Activated CD8-positive, alpha-beta memory T cell treated with anti-CD3 and anti-CD28 coated beads for 1 hour (primary cell): ENCODE results near the gene NRF1.
"Not testable (repeated sequence)": the region's sequence is repeated elsewhere in the genome, so short reads cannot be mapped to it uniquely, and the experiment has no call there.

Source experiments
- DNase-seq, 2 donors: peaks; one replicate each; pipeline ENCODE4 v3.0.0-alpha.2; 2020; ENCODE audit warnings: low read depth in 1 of 2; ENCODE audit errors: extremely low read depth in 1 of 2

The NRF1 gene

DNA sequence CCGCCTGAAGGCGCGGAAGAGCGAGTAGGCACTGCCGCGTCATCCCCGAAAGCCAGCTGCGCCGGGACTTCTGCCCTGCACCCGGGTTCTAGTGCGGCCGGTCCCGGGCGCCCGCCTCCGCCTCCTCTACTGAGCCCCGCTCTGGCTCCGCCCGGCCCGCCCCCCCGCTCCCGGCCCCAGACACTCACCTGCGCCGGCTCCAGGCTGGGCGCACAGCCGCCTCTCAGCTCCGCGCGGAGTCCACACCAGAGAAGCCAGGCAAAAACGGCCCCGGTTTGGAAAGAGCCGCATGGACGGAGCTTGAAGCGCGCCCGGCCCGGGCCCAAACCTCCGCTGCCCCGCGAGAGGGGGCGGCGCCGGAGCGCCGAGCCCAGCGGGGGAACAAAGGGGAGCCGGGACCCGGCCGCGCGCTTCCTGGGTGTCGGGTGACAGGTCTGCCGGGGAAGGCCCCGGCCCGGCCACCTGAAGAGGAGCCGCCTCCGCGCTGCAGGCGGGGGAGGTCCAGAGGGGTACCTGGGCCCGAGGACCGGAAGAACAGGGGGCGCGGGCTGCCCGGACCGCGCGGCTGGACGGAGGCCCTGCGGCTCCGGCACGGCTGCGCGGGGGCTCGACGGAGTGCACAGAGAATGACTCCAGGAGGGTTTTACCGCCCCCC is 168.2 kb downstream of the NRF1 start:
- DNase-seq: no peak

DNA sequence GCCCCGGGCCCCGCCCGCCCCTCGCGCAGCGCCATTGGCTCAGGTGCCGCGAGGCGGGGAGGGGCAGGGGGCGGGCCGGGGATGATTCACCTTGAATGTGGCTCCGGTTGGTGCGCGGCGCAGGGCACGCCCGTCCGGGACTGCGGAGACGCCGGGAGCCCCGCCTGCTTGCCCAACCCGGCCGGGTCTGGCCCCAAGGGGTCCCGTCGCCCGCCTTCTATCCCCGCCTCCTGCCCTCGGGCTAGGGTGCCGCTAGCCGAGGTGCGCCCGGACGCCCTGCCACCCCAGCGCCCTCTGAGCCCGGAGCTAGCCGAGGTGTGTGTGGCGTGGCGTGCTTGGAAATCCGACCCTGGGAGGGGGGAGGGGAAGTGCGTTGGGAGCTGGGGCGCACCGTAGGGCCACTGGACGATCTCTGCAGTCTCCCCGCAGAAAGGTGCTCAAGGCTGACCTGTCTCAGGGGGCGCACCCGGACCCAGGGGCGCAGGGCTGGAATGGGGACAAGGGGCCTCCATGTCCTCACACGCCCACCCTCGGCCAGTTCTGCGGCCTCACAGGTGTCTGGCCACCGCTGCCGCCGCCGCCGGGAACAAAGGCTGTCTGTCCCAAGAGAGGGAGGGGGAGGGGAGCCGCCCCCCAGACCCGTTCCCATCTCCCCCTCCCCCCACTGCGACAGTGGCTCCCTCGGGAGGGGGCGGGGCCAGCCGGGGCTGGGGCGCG is 168.9 kb downstream of the NRF1 start:
- DNase-seq: peak; percentile 34 to 62

DNA sequence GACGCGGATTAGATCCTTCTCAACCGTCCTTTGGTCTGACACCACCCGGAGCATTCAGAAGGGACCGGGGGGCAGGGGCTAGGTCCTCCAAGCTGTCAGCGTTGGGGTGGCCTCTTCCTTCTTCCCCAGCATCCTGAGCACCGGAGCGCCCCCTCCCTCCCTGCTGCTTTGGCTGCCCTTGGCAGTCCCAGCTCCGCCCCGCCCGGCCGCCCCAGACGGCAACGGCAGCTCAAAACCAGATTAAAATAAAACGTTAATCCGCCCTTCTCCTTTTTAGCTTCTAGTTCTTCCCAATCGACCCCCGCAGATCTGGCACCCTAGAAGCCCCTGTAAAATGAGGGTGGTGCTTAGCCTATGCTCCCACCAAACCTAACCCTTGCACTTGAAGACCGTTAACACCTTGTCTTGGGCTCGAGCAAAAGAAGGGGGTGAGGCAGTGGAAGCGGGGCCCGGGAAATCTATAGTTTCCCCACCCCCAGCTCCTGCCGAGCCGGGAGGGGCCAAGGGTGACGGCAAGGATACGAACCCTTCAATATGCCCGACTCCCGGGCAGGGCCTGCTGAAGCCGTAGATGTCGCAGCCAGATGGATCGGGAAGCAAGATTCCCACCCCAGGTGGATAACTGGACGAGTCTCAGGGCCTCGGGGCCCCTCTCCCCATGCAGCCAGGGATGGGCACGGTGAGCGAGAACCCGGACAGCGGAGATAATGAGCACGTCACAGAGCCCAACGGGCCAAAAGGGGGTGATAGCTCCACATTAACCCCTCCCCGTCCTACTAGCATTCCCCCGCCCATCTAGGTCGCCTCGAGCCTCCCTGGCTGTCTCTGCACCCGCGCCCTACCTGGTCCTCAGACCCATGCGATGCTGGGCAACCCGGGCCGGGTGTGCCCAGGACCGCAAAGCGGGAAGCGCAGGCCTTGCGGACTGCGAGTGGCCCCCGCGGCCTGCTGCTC is 169.7 kb downstream of the NRF1 start:
- no peak for DNase-seq

DNA sequence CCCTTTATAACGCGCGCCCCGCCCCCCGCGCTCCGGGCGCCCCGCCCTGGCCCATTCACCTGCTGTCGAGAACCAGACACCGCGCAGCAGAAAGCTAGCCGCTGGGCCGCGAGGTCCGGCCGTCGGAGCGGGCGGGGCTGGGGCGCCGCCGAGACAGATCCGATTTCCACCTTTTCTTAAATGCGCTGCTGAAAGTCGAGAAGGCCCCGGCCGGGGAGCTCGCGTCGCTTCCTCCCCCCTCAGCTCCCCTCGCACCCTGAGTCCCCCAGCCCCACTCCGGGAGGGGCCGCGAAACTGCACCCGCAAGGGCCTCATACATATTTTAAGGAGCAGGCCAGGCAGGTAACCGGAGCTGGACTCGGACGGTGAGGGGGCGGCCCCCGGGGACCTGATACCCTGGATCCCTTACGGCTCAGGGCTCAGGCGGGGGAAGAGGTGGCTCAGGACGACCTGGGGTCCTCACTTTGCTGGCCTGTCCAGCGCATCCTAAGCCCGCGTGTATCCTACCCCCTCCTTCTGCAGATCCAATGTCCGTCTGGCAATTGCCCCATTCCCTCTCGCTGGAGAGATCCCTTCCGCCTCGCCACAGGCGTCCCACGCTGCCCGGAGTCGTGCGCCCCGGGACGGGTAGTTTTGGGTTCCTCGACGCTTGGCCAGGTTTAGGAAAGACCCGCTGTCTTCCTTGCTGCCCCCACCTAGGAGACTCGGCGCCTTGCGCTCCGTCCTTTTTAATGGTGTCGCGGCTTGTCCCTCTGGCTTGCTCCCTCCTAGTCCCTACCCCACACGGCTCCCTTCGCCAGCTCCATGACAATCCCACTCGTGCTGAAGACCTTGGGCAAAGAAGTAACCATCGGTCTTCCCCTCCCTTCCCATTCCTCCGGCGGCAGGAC is 170.7 kb downstream of the NRF1 start:
- DNase-seq: no peak

DNA sequence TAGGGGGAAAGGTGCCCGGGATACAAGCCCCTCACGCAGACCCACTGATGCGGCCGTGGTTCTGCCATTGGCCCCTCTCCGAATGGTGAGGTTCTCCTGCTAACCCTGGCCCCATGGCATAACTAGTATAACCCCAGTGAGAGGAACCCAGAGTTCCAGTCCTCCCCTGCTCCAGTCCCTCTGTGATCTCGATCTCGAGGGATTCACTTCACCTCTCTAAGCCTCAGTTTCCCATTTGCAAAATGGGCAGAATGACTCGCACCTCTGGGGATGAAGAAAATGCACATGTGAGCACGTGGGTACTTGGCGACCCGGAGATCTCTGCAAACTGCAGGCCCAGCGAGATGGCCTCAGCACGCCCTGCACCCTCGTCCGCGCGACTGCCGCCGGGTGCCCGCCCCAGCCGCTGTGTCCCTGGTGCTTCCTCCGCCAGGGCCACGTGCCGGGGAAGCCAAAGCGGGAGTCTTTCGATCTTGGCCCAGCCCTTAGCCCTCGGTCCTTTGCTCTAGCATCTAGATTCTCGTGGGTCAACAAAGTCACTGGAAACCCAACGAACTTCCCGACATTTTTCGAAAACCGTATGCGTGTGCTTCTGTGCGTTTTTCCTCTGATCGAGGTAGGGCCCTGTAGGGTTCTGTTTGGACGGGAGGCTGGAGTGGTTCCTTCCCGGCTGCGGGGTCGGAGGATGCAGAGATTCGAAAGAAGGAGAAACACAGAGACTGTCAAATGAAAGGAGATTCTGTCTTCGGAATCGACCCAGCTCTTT is 171.5 kb downstream of the NRF1 start:
- no peak for DNase-seq

DNA sequence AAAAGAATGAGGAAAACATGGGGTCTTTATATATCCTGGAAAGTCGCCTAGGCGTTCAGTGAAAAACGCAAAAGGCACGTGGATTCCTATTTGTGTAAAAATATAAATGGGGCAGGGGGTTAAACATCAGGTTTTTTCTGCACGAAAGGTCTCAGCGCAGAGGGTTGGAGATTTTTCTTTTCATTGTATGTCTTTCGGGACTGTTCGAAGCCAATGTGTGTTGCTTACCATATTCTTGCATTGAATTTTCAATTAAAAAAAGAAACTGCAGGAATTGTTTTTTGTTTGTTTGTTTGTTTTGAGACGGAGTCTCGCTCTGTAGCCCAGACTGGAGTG is 172.0 kb downstream of the NRF1 start:
- no peak for DNase-seq

DNA sequence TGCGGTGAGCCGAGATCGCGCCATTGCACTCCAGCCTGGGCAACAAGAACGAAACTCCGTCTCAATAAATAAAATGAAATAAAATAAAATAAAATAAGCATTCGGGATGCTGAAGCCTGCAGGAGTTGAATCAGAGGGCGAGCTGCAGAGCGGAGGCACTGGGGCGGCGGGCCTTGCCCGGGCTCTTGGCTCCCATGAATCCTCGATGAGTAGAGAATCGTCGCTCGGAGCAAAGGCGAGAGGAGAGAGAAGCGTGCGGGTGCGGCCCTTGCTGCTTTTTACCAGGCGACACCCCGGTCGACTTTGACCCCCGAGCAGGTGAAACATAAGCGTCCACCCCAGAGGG is 172.9 kb downstream of the NRF1 start:
- DNase-seq: no peak

DNA sequence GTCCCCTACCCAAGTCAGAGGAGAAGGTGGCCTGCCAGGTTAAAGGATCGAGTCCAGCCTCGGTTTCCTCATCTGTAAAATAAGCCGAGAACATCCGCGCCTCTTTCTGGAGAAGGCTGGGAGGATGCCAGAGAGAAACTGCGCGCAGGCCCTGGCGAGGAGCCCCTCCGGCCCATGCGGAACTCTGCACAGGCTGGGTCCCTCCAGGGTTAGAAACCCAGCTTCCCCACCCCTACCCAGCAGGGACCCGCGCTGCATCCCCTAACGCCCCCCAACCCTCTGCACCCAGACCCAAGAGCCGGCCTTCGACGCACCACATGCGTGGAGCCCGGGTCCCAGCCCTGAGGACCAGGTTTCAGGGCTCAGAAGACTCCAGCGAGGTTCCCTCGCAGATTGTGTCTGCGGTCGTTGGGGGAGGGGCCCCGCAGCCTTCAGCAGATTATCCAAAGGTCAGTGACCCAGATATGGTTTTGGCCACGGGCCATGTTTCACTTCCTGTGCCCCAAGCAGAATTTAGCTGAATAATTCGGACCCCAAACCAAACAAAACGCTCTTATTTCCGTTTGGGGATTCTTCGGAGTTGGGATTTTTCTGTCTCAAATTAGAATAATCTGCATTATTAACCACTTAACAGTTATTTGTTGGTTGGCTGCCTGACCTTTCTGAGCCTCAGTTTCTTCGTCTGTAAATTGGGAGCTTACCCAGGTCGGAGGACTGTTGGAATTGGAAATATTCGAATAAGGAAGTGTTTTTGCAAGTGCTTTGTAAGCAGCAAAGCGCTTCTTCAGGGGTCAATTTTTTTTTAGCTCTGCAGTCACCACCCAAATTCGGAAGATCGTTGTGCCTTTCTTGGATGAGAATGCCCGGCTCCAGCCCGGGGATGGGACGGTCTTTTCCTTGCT is 173.5 kb downstream of the NRF1 start:
- DNase-seq: no peak

DNA sequence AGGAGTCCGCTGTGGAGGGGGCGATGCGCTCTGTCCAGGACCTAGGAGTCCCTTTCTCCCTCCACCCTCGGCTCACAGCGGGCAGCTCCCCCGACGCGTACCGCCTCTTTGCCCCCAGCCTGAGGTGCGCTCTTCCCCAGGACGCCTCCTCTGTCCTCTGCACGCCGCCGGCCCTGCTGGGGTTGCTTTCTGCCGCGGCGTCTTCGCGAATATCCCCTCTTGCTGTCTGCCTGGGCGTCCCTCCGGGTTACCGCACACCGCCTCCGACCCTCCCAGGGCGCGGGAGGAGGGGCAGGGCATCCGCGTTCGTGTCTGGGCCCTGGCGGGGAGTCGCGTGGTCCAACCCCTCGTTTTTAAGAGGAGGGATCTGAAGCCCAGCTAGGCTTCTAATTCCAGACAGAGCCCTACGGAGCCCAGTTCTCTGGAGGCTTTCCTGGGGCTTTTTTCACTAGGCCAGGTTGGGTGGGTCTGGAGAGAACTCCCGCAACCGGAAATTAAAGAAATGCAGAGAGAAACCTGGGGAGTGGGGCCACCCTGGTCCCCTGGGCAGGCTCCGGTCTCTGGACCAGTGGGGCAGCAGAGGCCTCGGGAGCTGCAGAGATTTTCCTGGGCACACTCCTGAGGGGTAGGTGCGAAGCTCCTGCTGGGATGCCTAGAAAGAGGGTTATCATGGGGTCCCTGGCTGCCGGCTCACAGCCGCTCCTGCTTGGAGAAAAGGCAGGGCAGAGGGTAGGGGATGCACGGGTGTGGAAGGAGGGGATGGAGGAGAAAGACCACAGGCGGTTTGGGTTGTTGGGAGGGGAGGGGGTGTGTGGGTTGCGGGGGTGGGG is 174.4 kb downstream of the NRF1 start:
- no peak for DNase-seq

DNA sequence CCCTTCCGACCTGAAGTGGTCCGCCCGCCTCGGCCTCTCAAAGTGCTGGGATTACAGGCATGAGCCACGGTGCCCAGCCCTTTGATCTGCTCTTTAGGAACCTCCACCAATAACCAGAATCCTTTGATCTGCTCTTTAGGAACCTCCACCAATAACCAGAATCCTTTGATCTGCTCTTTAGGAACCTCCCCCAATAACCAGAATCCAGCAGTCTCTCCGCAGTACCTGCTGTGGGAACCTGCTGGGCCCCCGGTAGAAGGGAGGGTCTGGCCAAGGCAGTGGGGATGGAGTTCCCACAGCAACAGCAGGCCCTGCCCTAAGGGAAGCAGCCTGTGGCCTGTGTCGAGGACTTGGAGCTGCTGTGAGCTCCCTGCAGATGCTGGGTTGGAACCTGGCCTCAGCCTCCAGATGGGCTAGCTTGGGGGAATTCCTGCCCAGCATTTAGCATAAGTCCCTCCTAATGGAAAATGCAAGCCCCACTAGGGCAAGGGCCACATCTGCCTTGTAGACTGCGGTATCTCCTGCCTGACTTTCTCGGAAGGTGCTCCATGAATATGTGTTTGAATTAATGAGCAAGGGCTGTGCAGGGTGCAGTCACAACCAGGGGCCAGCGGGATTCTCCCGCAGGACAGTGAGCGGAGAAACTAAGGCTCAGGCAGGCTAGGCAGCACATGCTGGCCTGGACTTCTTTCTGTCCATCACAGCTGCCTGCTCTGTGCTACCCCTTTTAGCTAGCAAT is 175.5 kb downstream of the NRF1 start:
- DNase-seq: no peak

DNA sequence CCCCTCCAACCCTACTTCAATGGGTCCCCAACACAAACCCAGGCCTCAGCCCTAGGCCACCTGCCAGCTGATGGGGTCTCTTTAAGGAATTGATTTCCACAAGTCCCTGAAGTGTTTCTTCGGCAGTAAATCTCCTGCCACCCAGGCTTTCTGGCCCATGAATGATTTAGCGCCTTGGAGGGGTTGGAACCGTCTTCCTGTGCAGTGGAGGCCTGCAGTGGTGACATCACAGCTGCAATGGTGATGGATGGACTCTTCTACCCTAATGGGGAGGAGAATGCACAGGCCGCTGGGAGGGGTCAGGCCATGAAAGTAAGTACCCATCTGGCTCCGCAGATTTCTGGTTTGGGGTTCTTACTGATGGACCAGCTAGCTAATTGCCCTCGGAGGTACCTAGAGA is 177.5 kb downstream of the NRF1 start:
- no peak for DNase-seq

DNA sequence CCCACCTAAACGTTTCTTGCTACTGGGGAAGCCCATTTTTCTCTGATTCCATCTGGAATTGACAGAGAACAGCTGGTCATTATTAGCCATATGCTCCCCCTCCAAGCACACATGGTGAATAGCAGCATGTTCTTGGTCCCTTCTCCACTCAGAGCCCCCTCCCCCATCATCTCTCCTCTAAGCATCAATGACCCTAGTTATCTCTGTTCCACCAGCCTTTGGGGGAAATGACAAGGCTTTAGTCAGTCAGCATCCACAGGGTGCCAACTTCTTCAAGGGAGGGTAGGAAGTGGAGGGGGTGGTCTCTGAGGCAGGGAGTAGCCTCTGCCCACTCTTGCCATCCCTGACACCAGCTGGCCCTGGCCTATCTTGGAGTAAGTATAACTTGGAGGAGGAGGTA is 178.1 kb downstream of the NRF1 start:
- no peak for DNase-seq

DNA sequence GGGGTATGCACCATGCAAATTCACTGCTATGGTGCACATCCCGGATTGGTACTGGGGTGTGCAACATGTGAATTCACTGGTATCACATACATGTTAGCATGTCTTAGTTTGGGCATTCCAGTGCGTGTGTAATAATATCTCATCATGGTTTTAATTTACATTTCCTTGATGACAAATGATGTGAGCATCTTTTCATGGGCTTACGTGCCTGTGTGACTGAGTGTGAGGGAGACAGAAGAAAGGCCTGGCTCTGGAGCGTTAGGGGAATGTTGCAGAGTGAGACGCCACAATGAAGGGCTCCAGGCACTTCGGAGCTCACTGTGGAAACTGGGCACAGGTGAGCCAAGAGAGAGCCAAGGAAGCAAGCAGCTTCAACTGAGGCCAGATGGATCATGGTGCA is 178.6 kb downstream of the NRF1 start:
- DNase-seq: no peak

DNA sequence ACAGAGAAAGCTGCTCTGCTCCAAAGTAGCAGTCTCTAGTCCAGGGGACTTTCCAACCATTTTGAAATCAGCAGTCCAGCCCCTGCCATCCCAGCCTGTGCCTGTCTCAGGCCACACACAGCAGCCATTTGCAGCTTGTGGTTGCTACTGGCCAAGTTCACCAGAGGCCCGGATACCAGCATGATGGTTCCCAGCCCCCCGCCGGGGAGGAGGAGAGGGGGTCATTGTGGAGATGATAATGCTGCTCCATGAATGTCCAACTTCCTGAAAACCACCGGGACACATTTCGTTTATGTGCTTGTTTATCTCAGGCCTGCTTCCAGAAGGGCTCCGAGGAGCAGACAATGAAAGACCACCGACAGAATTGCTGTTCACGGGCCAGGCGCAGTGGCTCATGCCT is 181.2 kb downstream of the NRF1 start:
- DNase-seq: no peak

DNA sequence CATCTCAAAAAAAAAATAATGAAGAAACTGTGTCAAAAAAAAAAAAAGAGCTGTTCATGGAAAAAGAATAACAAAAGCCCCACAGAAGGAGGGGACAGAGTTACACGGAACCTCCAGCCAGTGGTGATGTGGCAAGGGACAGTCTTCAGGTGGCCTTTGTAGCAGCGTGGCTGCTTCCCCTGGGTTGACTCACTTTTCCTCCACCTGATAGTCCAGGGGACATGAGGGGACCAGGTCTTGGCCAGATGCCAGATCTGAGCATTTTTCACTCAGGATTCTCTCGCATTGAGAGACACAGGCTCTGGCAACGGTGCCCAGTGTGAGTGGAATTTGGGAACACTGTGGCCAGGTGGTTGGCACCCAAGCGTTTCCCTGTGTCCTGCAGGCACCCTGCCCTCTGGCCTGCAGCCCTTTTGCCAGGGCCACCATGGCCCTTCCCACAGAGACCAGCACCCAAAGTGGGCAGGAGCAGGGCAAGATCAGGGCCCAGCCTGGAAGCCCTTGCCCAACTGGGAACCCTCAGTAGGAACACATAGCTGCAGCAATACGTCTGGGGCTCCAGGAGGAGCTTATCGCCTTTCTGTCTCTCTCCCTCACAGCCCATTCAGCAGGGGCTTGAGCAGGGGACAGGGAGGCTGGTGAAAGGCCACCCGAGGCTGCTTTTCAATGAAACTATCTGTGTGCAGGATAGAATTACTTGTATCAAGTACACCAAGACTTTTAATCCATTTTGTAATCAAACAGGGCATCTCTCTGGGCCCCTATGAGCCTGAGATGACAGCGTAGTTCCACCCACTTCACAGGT is 182.2 kb downstream of the NRF1 start:
- DNase-seq: no peak

DNA sequence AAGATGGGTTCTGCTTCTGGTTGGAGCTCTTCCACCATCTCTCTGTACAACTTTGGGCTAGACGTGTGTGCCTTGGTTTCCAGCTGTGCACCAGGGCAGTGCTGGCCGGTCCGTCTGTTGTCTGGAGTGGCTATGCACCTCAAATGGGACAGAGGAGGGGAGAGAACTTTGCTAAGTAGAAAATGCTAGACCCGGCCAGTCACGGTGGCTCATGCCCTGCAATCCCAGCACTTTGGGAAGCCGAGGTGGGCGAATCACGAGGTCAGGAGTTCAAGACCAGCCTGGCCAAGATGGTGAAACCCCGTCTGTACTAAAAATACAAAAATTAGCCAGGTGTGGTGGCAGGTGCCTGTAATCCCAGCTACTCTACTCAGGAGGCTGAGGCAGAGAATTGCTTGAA is 182.9 kb downstream of the NRF1 start:
- DNase-seq: not testable (repeated sequence)
